ENCODE measurements around the gene SCN1A.

- TF ChIP-seq CTCF (optimal IDR thresholded peaks at IDR 0.05 in 1 of 3, IDR thresholded peaks at IDR 0.05 in 1 of 3, conservative IDR thresholded peaks at IDR 0.05 in 1 of 3; ENCODE audit: extremely low read depth in 1 of 3, insufficient read depth in 2 of 3, low read length in 3 of 3): no peak
- no peak for TF ChIP-seq EZH2 (IDR thresholded peaks at IDR 0.05; ENCODE audit: low read length)
These were observed 20.9 kb upstream of the SCN1A start for GRCh38 chr2:166148500-166149400.
